ENCODE data around the gene AUP1.

GRCh38 chr2:74554820-74555531, 25.5 kb upstream of the AUP1 start:
- TF ChIP-seq CTCF (IDR thresholded peaks at IDR 0.05 in 4 of 5, conservative IDR thresholded peaks at IDR 0.05 in 1 of 5) (no peak), POLR2A (IDR thresholded peaks at IDR 0.05) (no peak)

Data from gastrocnemius medialis (tissue), 4 donors.